ENCODE measurements around the gene PAX4.
"Not testable (repeated sequence)": the region's sequence is repeated elsewhere in the genome, so short reads cannot be mapped to it uniquely, and the experiment has no call there.

PAX4 gene

DNA sequence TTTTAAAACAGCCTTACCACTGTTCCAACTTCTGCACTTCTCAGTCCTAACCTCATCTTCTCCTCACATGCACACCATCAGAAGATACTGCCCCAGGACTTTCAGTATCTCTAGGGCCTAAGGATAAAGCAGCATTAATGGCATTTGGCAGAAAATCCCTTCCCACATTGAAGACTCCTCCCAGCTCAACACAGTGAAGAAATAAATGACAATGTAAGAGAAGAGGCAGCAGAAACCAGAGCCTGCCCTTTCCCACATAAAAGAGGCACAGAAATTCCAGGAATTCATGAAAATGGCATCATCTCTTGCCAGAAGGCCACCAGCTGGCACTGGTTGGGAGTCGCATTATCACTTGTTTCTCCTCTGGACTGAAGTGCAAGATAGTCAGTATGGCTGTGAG lies 36.2 kb downstream of the PAX4 start:
- peaks cover 29% of the 10 kb centered on the region for H3K36me3 ChIP-seq (ENCODE audit: insufficient read depth, low read length)
- no peak overlapping the region for H3K4me3 ChIP-seq (ENCODE audit: low read depth in 1 of 2, low read length in 2 of 2)
- peaks cover 66% of the 10 kb centered on the region for H3K4me1 ChIP-seq (ENCODE audit: insufficient read depth, low read length)
- H3K27me3 ChIP-seq (ENCODE audit: control insufficient read depth in 1 of 2, insufficient read depth in 2 of 2, low read length in 2 of 2): no peaks in the 10 kb centered on the region
- H3K9ac ChIP-seq (ENCODE audit: low read length): no peak overlapping the region
- H3K9me3 ChIP-seq (ENCODE audit: low read length): no peaks in the 10 kb centered on the region
- H3K27ac ChIP-seq (ENCODE audit: low read depth, low read length): no peak overlapping the region

DNA sequence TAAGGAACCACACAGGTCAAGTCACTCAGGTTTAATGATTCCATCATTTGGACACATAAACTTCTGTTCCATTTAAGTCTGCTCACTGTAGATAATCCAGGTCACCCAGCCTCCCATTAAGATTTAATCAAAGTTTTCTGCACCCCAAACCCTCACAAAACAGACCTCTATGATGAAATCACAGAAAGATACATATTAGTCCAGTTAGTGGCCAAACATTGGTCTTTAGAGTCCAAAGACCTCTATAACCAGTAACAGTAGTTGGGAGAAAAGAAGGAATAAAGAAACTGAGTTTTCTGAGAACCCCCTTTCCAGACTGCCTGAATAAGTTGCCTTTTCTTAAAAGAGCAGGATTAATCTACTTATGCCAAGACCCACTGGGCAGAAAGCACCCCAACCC lies 37.3 kb downstream of the PAX4 start:
- H3K4me3 ChIP-seq (ENCODE audit: low read depth in 1 of 2, low read length in 2 of 2): no peak overlapping the region
- H3K4me1 ChIP-seq (ENCODE audit: insufficient read depth, low read length): peaks cover 59% of the 10 kb centered on the region
- H3K36me3 ChIP-seq (ENCODE audit: insufficient read depth, low read length): peaks cover 29% of the 10 kb centered on the region
- H3K27ac ChIP-seq (ENCODE audit: low read depth, low read length): no peak overlapping the region
- no peak overlapping the region for H3K9ac ChIP-seq (ENCODE audit: low read length)
- H3K9me3 ChIP-seq (ENCODE audit: low read length): no peaks in the 10 kb centered on the region
- H3K27me3 ChIP-seq (ENCODE audit: control insufficient read depth in 1 of 2, insufficient read depth in 2 of 2, low read length in 2 of 2): no peaks in the 10 kb centered on the region

GRCh38 chr7:127578711-127579275 lies 39.1 kb downstream of the PAX4 start:
- H3K27ac ChIP-seq (ENCODE audit: low read depth, low read length): no peak overlapping the region
- H3K9me3 ChIP-seq (ENCODE audit: low read length): no peaks in the 10 kb centered on the region
- no peak overlapping the region for H3K9ac ChIP-seq (ENCODE audit: low read length)
- H3K4me3 ChIP-seq (ENCODE audit: low read depth in 1 of 2, low read length in 2 of 2): no peak overlapping the region
- no peaks in the 10 kb centered on the region for H3K27me3 ChIP-seq (ENCODE audit: control insufficient read depth in 1 of 2, insufficient read depth in 2 of 2, low read length in 2 of 2)
- H3K4me1 ChIP-seq (ENCODE audit: insufficient read depth, low read length): peaks cover 49% of the 10 kb centered on the region
- peaks cover 29% of the 10 kb centered on the region for H3K36me3 ChIP-seq (ENCODE audit: insufficient read depth, low read length)

- no peak overlapping the region for H3K27ac ChIP-seq (ENCODE audit: low read depth, low read length)
- H3K4me3 ChIP-seq (ENCODE audit: low read depth in 1 of 2, low read length in 2 of 2): no peak overlapping the region
- no peaks in the 10 kb centered on the region for H3K9me3 ChIP-seq (ENCODE audit: low read length)
- peaks cover 43% of the 10 kb centered on the region for H3K4me1 ChIP-seq (ENCODE audit: insufficient read depth, low read length)
- no peak overlapping the region for H3K9ac ChIP-seq (ENCODE audit: low read length)
- no peaks in the 10 kb centered on the region for H3K27me3 ChIP-seq (ENCODE audit: control insufficient read depth in 1 of 2, insufficient read depth in 2 of 2, low read length in 2 of 2)
- H3K36me3 ChIP-seq (ENCODE audit: insufficient read depth, low read length): peaks cover 29% of the 10 kb centered on the region
These were observed 39.8 kb downstream of the PAX4 start for GRCh38 chr7:127578036-127578684.

DNA sequence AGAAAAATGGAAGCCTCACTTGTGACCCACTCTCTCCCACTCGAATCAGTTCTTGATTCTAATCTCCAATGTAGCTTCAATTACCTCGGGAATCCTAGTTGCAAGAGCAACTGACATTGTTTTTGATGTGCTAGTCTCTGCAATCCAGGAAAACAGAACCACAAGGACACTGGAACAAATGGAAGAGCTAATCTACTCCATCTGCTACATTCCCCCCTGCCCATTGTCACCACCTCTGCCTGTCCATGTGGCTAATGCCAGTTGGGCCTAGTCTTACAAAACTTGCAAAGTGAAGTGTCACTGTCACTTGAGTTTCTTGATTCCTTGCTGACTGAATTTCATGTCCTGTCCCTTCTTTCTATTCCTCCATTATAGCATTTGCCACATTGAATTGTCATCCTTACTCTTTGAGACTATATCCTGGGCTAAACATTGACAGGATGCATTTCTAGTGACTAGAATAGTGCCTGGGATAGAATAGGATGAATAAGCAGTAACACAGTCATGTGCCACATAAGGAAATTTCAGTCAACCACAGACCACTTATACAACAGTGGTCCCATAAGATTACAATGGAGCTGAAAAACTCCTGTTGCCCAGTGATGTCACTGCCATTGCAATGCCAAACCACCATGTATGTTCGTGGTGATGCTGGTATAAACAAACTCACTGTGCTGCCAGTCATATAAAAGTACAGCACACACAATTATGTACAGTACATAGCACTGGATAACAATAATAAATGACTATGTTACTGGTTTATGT lies 46.0 kb downstream of the PAX4 start:
- Histone ChIP-seq H3K4me1 (ENCODE audit: insufficient read depth, low read length) (no peaks in the 10 kb centered on the region), H3K27me3 (ENCODE audit: control insufficient read depth in 1 of 2, insufficient read depth in 2 of 2, low read length in 2 of 2) (no peaks in the 10 kb centered on the region), H3K4me3 (ENCODE audit: low read depth in 1 of 2, low read length in 2 of 2) (no peak overlapping the region)

DNA sequence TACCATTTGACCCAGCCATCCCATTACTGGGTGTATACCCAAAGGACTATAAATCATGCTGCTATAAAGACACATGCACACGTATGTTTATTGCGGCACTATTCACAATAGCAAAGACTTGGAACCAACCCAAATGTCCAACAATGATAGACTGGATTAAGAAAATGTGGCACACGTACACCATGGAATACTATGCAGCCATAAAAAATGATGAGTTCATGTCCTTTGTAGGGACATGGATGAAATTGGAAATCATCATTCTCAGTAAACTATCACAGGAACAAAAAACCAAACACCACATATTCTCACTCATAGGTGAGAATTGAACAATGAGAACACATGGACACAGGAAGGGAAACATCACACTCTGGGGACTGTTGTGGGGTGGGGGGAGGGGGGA lies 49.9 kb downstream of the PAX4 start:
- not testable (repeated sequence) for H3K4me1 ChIP-seq (ENCODE audit: insufficient read depth, low read length); H3K9ac ChIP-seq (ENCODE audit: low read length); H3K27me3 ChIP-seq (ENCODE audit: control insufficient read depth in 1 of 2, insufficient read depth in 2 of 2, low read length in 2 of 2); H3K36me3 ChIP-seq (ENCODE audit: insufficient read depth, low read length); H3K9me3 ChIP-seq (ENCODE audit: low read length); H3K4me3 ChIP-seq (ENCODE audit: low read depth in 1 of 2, low read length in 2 of 2); H3K27ac ChIP-seq (ENCODE audit: low read depth, low read length)

More for the DNA sequence above, 46.0 kb downstream of the PAX4 start:
- Histone ChIP-seq H3K27ac (ENCODE audit: low read depth, low read length) (no peak overlapping the region), H3K36me3 (ENCODE audit: insufficient read depth, low read length) (no peaks in the 10 kb centered on the region), H3K9ac (ENCODE audit: low read length) (no peak overlapping the region), H3K9me3 (ENCODE audit: low read length) (no peaks in the 10 kb centered on the region)

- Histone ChIP-seq H3K4me3 (ENCODE audit: low read depth in 1 of 2, low read length in 2 of 2) (no peak overlapping the region), H3K9ac (ENCODE audit: low read length) (no peak overlapping the region), H3K4me1 (ENCODE audit: insufficient read depth, low read length) (no peaks in the 10 kb centered on the region), H3K27ac (ENCODE audit: low read depth, low read length) (no peak overlapping the region), H3K36me3 (ENCODE audit: insufficient read depth, low read length) (no peaks in the 10 kb centered on the region), H3K27me3 (ENCODE audit: control insufficient read depth in 1 of 2, insufficient read depth in 2 of 2, low read length in 2 of 2) (no peaks in the 10 kb centered on the region), H3K9me3 (ENCODE audit: low read length) (no peaks in the 10 kb centered on the region)
These were observed 51.7 kb downstream of the PAX4 start for GRCh38 chr7:127566242-127566641.

Data from muscle layer of colon (tissue), 2 donors.